Gastrocnemius medialis (tissue), 4 donors: Measurements from ENCODE around the gene PPT1.

ENCODE experiments used
- CTCF ChIP-seq, 5 experiments: fragments of 450-650 bp in 3 of 5; fragments of 200-600 bp in 2 of 5; sonication (generic) in 2 of 5; IDR thresholded peaks in 4 of 5; conservative IDR thresholded peaks in 1 of 5; 1 replicate in 4 of 5; 2 replicates in 1 of 5; pipeline ENCODE4 v1.5.1; 2016 to 2019; ENCODE audit warnings: antibody characterized with exemption in 5 of 5, mild to moderate bottlenecking in 3 of 5, moderate library complexity in 3 of 5
- POLR2A ChIP-seq, 2 donors: fragments of 450-650 bp; IDR thresholded peaks; one replicate each; pipeline ENCODE4 v1.6.1; 2017; ENCODE audit warnings: antibody characterized with exemption in 2 of 2, mild to moderate bottlenecking in 2 of 2, moderate library complexity in 2 of 2

GRCh38 chr1:40110389-40110788 is 13.3 kb upstream of the PPT1 start:
- TF ChIP-seq CTCF (IDR thresholded peaks at IDR 0.05 in 4 of 5, conservative IDR thresholded peaks at IDR 0.05 in 1 of 5) (no peak), POLR2A (IDR thresholded peaks at IDR 0.05) (no peak)
